ENCODE data around the gene GRM8. TPM values are rescaled to one million over a fixed set of nuclear protein-coding genes. Genes with fewer than 3 reads are reported as not detected.
A peak's percentile ranks its signal among the peaks of the same experiment; 100 is the strongest.

GRM8 gene
- total RNA-seq, 1 donor from 2014 or later = not detected

DNA sequence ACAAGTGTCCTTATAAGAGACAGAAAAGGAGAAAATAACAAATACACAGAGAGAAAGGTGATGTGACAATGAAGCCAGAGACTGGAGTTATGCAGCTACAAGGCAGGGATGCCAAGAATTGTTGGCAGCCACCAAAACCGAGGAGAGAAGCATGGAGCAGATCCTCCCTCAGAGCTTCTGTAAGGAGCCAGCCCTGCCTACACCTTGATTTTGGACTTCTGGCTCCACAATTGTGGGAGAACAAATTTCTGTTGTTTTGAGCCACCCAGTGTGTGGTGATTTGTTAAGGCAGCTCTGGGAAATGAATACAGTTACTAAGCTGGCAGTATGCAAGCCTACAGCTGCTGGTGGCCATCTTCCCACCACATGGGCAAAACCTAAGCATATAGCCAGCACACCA lies 163.6 kb downstream of the GRM8 start:
- H3K4me3 ChIP-seq (ENCODE audit: low read depth, low read length) = no peak overlapping the region
- DNase-seq (ENCODE audit: low read depth) = no peak
- TF ChIP-seq, protein P1, sequence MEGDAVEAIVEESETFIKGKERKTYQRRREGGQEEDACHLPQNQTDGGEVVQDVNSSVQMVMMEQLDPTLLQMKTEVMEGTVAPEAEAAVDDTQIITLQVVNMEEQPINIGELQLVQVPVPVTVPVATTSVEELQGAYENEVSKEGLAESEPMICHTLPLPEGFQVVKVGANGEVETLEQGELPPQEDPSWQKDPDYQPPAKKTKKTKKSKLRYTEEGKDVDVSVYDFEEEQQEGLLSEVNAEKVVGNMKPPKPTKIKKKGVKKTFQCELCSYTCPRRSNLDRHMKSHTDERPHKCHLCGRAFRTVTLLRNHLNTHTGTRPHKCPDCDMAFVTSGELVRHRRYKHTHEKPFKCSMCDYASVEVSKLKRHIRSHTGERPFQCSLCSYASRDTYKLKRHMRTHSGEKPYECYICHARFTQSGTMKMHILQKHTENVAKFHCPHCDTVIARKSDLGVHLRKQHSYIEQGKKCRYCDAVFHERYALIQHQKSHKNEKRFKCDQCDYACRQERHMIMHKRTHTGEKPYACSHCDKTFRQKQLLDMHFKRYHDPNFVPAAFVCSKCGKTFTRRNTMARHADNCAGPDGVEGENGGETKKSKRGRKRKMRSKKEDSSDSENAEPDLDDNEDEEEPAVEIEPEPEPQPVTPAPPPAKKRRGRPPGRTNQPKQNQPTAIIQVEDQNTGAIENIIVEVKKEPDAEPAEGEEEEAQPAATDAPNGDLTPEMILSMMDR (conservative IDR thresholded peaks at IDR 0.05; ENCODE audit: low read depth, low read length) = no peak

DNA sequence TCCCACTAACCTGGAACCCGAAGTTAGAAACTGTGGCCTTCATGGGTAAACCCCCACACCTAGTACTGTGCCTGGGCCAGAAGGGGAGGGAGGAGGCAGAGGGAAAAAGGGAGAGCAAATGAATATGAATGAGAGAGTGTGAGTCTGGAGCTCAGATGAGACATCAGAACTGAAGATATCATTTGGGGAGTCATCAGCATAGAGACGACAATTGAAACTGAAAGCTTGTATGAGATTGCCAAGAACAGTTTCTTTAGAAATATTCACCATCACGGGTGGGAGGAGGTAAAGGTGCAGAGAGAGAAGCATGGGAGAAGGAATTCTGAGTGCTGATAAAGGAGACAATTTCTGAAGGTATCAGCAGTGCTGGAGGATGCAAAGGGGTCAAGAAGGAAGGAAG lies 171.2 kb downstream of the GRM8 start:
- DNase-seq (ENCODE audit: low read depth) = no peak
- TF ChIP-seq, protein P1 (conservative IDR thresholded peaks at IDR 0.05; ENCODE audit: low read depth, low read length) = no peak
- no peak overlapping the region for H3K4me3 ChIP-seq (ENCODE audit: low read depth, low read length)

DNA sequence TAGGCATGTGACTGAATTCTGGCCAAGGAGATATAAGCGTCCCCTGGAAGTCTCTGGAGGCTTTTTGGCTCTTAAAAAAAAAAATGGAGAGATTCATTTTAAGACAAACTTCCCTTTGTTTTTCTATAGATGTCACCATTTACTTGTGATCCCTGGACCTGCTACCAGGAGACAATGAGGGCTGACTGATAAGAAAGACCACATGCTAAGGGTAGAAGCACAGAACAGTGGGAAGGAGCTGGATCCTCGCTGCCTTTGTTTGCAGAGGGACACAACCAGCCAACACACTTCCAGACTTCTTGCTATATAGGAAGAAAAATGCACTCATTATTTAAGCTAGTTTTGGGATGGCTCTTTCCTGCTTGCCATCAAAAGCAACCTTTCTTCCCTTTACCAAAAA lies 172.2 kb downstream of the GRM8 start:
- no peak for DNase-seq (ENCODE audit: low read depth)
- TF ChIP-seq, protein P1 (conservative IDR thresholded peaks at IDR 0.05; ENCODE audit: low read depth, low read length) = no peak
- H3K4me3 ChIP-seq (ENCODE audit: low read depth, low read length) = no peak overlapping the region

DNA sequence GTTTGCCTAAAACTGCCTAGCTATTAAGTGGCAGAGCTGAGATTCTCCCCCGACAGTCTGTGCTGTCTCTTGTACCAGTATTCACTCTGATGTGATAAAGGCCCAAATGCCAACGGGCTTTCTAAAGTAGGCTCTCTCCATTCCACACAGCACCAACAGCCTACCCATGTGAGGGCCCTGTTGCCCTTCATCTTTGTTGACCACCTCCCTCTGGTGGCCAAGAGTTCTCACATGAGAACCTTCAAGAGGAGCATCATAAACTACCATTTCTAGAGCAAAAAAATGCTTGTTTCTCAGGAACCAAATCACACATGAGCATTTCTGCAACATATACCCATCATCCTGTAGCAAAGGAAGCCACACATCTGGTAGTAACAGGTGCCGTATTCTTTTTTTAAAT lies 185.8 kb downstream of the GRM8 start:
- TF ChIP-seq, protein P1 (conservative IDR thresholded peaks at IDR 0.05; ENCODE audit: low read depth, low read length) = peak; percentile 65
- H3K4me3 ChIP-seq (ENCODE audit: low read depth, low read length) = no peak overlapping the region
- no peak for DNase-seq (ENCODE audit: low read depth)

DNA sequence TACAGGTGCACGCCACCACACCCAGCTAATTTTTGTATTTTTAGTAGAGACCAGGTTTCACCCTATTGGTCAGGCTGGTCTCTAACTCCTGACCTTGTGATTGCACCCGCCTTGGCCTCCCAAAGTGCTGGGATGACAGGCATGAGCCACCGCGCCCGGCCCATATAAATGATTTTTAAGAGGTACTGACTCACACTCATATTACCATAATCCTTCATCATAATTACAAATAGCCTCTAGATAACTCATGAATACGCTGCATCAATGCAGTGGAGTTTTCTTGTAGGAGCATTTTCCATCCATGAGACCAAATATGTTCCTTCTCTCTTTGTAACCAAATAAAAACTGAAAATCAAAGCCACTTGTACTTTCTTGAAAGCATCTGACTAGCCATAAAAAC lies 193.3 kb downstream of the GRM8 start:
- TF ChIP-seq, protein P1 (conservative IDR thresholded peaks at IDR 0.05; ENCODE audit: low read depth, low read length) = no peak
- no peak for DNase-seq (ENCODE audit: low read depth)
- H3K4me3 ChIP-seq (ENCODE audit: low read depth, low read length) = no peak overlapping the region

DNA sequence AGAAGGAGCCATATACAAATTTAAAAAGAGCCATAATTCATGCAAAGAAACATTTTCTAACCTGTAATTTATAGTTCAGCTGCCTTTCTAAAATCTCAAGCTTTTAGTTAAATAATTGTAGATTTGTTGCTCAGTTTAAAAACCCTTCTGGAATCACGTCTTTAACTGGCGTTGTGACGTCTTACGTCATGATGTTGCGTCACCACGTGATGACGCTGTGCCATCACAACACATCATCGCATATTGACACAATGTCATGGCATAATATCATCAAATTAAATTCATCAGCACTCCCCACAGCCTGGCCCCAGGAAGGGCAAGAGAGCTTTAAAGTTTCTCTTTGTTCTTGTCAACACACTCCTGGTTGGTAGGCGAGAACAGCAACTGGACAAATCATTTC lies 194.8 kb downstream of the GRM8 start:
- H3K4me3 ChIP-seq (ENCODE audit: low read depth, low read length) = no peak overlapping the region
- TF ChIP-seq, protein P1 (conservative IDR thresholded peaks at IDR 0.05; ENCODE audit: low read depth, low read length) = no peak
- no peak for DNase-seq (ENCODE audit: low read depth)

DNA sequence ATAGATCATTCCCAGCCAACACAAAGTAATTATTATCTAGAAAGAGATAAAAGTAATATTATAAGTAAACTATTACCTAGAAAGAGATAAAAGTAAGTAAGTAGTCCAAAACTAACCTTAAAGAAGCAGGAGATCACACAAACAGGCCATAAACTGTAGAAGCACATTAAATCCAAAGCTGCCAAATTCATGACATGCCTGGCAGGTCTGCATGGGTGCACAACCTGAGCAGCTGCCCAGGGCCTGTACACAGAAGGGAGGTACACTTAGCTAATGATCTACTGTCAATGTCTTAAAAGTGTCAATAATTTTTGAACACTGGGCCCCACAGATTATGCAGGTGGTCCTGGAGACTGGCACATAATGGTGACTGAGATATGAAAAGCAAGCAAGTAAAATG lies 196.5 kb downstream of the GRM8 start:
- DNase-seq (ENCODE audit: low read depth) = no peak
- no peak overlapping the region for H3K4me3 ChIP-seq (ENCODE audit: low read depth, low read length)
- TF ChIP-seq, protein P1 (conservative IDR thresholded peaks at IDR 0.05; ENCODE audit: low read depth, low read length) = no peak
